DMS153 treated with DMSO at 0.1 percent for 48 hours (cell line): ENCODE data around the gene PLXNB3.

Experiments
- DNase-seq: peaks from one replicate; lab custom pipeline; 2025; ENCODE audit not compliant: unreplicated experiment; lab: John Stamatoyannopoulos, UW

The PLXNB3 gene

DNA sequence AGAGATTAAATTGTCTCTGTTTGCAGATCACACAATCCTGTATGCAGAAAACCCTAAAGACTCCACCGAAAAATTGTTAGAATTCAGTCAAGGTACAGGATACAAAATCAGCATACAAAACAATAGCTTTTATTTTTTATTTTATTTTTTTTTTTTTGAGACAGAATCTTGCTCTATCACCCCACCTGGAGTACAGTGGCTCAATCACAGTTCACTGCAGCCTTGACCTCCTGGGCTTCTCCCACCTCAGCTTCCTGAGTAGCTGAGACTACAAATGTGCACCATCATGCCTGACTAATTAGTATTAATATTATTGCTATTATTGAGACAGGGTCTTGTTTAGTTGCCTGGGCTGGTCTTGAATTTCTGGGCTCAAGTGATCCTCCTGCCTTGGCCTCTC is 8.9 kb upstream of the PLXNB3 start:
- DNase-seq = no peak

DNA sequence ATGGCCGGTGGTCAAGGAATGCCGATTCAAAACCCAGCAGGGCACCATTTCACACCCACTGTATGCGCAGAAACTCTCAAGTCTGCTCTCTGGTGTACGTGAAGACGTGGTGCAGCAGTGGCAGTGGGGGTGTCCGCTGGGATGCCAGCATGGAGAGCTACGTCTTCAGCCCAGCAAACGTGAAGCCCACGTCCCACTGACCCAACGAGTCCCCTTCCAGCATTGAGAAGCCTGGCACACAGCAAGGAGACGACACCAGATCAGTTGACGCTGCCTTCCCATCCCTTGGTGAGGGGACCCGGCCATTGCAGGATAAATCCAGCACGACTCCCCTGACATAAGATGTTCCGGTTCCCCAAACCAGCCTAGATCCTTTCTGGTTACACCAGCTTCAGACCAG is 2.2 kb upstream of the PLXNB3 start:
- DNase-seq = no peak

GRCh38 chrX:153762626-153763173 is 1.3 kb upstream of the PLXNB3 start:
- DNase-seq = no peak

GRCh38 chrX:153763298-153763932 is 634 bp upstream of the PLXNB3 start:
- no peak for DNase-seq

DNA sequence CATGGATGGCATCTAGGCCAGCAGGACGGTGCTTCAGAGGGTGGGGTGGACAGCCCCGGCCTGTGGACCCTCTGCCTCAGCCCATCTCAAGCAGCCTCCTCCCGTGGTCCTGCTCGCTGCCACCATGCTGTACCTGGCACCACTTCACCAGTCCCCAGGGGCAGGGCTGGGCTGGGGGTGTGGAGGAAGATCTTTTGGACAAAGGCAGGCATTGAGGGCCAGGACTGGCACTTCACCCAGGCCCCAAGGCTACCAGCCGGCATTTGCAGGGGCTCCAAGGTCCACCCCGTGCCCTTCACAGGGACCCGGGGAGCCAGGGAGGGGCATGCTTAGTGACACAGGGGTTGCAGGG is 713 bp downstream of the PLXNB3 start:
- no peak for DNase-seq

GRCh38 chrX:153765138-153766079 is 1.4 kb downstream of the PLXNB3 start:
- DNase-seq = no peak

DNA sequence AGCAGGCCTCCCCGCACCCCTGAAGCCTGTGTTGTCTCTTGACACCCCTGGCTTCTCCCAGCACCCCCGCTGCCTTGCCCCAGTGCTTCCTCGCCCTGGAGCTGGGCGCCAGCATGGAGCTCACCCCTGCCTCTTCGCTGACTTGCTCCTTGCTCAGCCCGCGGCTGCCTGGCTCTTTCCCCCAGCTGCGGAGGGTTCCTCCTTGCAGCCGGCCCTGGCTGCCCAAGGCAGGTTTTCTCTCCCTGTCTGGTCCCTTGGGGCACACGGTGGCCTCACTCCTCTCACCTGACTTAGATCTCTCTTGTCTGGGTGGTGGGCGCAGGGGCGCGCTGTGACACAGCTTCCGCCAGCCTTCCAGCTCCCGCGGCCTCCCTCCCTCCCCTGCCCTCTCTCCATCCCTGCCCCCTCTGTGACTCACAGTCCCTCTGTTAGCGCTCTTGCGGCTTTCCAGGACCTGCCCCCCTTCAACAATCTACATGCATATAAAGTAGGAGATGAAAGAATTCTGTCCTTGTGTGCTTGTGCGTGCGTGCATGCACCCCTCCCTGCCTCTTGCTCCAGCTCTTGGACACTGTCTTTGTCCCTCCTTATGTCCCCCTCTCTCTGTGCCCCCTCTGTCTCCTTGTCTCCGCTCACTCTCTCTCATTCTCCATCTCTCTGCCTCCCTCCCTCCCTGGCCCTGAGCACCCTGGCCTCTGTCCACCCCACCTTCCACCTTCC is 2.2 kb downstream of the PLXNB3 start:
- peak; percentile 8 for DNase-seq

- no peak for DNase-seq
Observed at GRCh38 chrX:153766871-153767673, 3.0 kb downstream of the PLXNB3 start.

GRCh38 chrX:153767674-153768055 is 3.6 kb downstream of the PLXNB3 start:
- no peak for DNase-seq

- no peak for DNase-seq
Observed at GRCh38 chrX:153768311-153769157, 4.5 kb downstream of the PLXNB3 start.

DNA sequence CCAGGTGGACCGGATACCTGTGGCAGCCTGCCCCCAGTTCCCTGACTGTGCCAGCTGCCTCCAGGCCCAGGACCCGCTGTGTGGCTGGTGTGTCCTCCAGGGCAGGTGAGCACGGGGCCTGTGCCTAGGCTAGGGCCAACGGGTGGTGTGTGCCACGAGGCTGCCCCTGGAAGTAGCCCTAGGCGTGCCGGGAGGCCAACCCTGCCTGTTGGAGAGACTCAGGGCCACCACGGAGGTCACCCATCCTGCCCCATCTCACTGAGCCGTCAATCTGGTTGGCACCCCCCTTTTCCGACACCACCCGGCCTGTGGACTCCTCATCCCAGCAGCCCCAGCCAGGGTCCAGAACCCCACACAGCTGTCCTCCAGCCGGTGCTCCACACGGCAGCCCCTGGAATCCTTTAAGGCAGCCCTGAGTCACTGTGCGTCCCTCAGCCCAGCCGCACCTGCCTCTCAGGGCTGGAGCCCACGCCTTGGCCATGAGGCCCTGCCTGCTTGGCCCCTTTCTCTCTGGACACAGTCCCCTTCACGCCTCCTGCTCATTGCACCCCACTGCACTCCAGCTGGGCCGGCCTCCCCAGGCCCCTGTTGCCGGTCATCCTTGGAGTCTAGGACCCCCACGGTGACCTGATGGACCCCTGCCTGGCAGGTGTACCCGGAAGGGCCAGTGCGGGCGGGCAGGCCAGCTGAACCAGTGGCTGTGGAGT is 5.3 kb downstream of the PLXNB3 start:
- DNase-seq = no peak

DNA sequence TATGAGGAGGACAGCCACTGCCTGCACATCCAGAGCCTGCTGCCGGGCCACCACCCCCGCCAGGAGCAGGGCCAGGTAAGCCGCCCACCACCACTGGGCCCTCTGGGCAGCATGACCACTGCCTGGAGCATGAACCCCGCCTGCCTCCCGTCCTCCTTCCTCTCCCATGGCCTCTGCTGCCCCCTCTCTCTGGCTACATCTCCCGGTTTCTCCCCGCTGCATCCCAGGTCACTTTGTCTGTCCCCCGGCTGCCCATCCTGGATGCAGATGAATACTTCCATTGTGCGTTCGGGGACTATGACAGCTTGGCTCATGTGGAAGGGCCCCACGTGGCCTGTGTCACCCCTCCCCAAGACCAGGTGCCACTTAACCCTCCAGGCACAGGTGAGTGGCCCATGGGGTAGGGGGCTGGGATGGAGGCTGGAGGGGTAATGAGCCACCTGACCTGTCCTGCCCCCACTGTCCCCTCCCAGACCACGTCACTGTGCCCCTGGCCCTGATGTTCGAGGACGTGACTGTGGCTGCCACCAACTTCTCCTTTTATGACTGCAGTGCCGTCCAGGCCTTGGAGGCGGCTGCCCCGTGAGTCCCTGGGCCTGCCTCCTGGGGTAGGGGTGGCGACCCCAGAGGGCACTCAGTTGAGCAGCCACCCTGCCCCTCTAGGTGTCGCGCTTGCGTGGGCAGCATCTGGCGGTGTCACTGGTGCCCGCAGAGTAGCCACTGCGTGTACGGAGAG is 6.0 kb downstream of the PLXNB3 start:
- no peak for DNase-seq

DNA sequence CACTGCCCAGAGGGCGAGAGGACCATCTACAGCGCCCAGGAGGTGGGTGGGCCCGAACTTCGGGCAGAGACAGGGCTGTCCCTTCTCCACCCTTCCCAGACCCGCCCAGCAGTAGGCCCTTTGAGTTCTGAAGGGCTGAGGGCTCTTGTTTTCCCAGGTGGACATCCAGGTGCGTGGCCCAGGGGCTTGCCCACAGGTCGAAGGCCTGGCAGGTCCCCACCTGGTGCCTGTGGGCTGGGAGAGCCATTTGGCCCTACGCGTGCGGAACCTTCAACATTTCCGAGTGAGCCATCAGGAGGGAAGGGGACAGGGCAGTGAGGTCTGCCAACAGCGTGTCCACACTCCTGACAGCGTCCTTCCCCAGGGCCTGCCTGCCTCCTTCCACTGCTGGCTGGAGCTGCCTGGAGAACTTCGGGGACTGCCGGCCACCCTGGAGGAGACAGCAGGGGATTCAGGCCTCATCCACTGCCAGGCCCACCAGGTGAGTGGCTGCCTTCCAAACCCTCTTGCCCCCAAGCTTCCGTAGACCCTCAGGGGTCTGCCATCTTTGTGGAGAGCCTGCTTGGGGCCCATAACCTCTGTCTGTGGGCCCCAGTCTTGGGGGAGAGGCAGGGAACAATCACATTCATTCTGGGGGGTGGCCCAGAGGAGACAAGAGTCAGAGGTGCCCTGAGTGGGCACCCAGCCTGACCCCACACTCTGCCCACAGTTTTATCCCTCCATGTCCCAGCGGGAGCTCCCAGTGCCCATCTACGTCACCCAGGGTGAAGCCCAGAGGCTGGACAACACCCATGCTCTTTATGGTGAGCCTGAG is 6.8 kb downstream of the PLXNB3 start:
- no peak for DNase-seq

- no peak for DNase-seq
Observed at GRCh38 chrX:153771415-153772315, 7.6 kb downstream of the PLXNB3 start.

DNA sequence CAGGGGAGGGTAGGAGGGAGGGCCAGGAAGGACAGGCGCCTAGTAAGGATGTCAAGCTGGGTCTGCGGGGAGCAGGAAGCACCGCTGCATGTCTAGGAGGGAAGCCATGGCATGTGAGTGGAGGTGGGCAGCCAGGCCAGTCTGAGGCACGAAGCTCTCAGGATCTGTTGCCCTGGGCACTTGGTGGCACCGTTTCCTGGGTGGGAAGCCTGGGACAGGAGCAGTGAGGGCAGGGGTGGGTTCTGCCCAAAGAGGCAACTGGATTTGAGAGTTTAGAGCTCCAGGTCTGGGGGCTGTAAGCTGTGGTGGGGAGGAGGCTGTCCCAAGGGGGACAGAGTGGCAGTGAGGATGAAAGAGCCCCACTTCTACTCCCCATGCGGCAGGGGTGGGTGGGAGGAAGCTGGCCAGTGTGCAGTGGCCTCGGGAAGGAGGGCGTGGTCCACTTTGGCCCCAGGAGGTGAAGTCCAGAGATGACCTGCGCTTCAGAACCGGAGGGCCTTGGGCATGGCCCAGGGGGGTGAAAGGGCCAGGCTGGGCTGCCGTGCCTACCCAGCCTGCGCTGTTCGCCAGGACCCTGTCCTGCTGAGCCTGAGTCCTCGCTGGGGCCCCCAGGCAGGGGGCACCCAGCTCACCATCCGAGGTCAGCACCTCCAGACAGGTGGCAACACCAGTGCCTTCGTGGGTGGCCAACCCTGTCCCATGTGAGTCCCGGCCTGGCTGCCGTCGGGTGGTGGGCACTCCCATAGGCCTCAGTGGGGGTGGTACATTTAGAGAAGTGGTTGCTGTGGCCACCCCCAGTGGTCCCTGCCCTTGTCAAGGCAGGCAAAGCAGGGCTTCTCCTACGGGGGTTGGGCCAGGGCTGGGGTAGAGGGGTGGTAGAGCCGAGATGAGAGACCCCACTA is 8.5 kb downstream of the PLXNB3 start:
- no peak for DNase-seq

DNA sequence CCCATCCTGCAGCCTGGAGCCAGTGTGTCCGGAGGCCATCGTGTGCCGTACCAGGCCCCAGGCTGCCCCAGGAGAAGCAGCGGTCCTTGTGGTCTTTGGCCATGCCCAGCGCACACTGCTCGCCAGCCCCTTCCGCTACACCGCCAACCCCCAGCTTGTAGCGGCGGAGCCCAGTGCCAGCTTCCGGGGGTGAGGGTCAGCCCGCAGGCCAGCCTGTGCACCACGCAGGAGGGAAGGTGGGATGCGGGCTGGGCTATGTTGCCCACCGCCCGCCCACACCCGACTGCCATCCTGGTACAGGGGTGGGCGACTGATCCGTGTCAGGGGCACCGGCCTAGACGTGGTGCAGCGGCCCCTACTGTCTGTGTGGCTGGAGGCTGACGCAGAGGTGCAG is 9.2 kb downstream of the PLXNB3 start:
- DNase-seq = no peak
